ENCODE data around the gene MACF1. TPM values are rescaled to one million over a fixed set of nuclear protein-coding genes. Genes with fewer than 3 reads are reported as not detected.

Gene MACF1
- total RNA-seq, 1 experiment from 2014 or later = 189 TPM

GRCh38 chr1:39415553-39415952 is 211.1 kb downstream of the MACF1 start:
- Histone ChIP-seq H2AFZ (no peak overlapping the region), H3K27ac (no peak overlapping the region), H3K9me3 (ENCODE audit: insufficient read depth, low read depth) (no peaks in the 10 kb centered on the region), H3K9me2 (ENCODE audit: insufficient read depth) (no peaks in the 10 kb centered on the region), H3K4me2 (0 out of 2 replicates have a peak overlapping the region, but pooled peaks have one; percentile 2), H3K79me2 (ENCODE audit: low read depth) (peaks cover 57% of the 10 kb centered on the region), H3K36me3 (ENCODE audit: low read depth) (peaks cover 17% of the 10 kb centered on the region; the same call in 1 of the 2 replicates), H4K20me1 (ENCODE audit: insufficient read depth) (peaks cover 19% of the 10 kb centered on the region), H3K4me1 (replicated peaks; ENCODE audit: insufficient read depth) (peaks cover 33% of the 10 kb centered on the region), H3F3A (ENCODE audit: insufficient read depth, low read depth) (peaks cover 6% of the 10 kb centered on the region; the same call in 1 of the 2 replicates), H3K27me3 (ENCODE audit: insufficient read depth, low read depth) (no peaks in the 10 kb centered on the region), H3K4me3 (no peak overlapping the region)
- DNase-seq = no peak
- CTCF ChIA-PET = interaction anchor here (0.5 kb wide), 1 partner anchor 59 kb away, joined by 4 read pairs; no protein-coding TSS in a partner anchor
- BruUV-seq (replicated peaks) = no TSS peak
- no peak for TF ChIP-seq EZH2 (IDR thresholded peaks at IDR 0.05; ENCODE audit: low read depth)
- TF ChIP-seq, protein P1, sequence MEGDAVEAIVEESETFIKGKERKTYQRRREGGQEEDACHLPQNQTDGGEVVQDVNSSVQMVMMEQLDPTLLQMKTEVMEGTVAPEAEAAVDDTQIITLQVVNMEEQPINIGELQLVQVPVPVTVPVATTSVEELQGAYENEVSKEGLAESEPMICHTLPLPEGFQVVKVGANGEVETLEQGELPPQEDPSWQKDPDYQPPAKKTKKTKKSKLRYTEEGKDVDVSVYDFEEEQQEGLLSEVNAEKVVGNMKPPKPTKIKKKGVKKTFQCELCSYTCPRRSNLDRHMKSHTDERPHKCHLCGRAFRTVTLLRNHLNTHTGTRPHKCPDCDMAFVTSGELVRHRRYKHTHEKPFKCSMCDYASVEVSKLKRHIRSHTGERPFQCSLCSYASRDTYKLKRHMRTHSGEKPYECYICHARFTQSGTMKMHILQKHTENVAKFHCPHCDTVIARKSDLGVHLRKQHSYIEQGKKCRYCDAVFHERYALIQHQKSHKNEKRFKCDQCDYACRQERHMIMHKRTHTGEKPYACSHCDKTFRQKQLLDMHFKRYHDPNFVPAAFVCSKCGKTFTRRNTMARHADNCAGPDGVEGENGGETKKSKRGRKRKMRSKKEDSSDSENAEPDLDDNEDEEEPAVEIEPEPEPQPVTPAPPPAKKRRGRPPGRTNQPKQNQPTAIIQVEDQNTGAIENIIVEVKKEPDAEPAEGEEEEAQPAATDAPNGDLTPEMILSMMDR (conservative IDR thresholded peaks at IDR 0.05) = no peak
- intact Hi-C loops (cut with micrococcal nuclease; ENCODE audit: unreplicated experiment) = loop anchor here (10.0 kb wide), 1 partner anchor 61 kb away; no protein-coding TSS in a partner anchor
- POLR2A ChIA-PET (ENCODE audit: unreplicated experiment) = no interaction called here

DNA sequence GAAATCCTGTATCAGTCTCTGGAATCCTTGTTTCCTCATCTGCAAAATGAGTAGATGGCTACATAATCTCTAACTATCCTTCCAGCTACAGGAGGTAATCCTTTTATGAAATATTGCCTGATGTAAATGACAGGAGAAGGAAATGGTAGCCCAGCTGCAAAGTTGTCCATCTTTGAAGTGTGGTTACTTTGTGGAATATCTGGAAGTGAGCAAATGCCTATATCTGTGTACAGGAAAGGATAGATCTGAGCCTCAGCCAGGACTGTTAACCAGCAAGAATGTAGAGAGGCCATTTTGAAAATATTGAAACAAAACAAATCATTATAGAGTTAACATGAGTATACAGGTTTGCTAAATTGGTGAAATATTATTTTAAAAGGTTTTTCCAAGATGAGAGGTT is 212.1 kb downstream of the MACF1 start:
- BruUV-seq (replicated peaks) = no TSS peak
- peaks cover 48% of the 10 kb centered on the region for H3K79me2 ChIP-seq (ENCODE audit: low read depth)
- peaks cover 6% of the 10 kb centered on the region; the same call in 1 of the 2 replicates for H3F3A ChIP-seq (ENCODE audit: insufficient read depth, low read depth)
- DNase-seq = no peak
- H3K27ac ChIP-seq = no peak overlapping the region
- POLR2A ChIA-PET (ENCODE audit: unreplicated experiment) = no interaction called here
- TF ChIP-seq, protein P1 (conservative IDR thresholded peaks at IDR 0.05) = no peak
- no peak for TF ChIP-seq EZH2 (IDR thresholded peaks at IDR 0.05; ENCODE audit: low read depth)
- H3K9me3 ChIP-seq (ENCODE audit: insufficient read depth, low read depth) = no peaks in the 10 kb centered on the region
- CTCF ChIA-PET = no interaction called here
- no peaks in the 10 kb centered on the region for H3K27me3 ChIP-seq (ENCODE audit: insufficient read depth, low read depth)
- H3K36me3 ChIP-seq (ENCODE audit: low read depth) = peaks cover 17% of the 10 kb centered on the region; the same call in 1 of the 2 replicates
- no peaks in the 10 kb centered on the region for H3K9me2 ChIP-seq (ENCODE audit: insufficient read depth)
- H3K4me1 ChIP-seq (replicated peaks; ENCODE audit: insufficient read depth) = peaks cover 23% of the 10 kb centered on the region
- no peak overlapping the region for H2AFZ ChIP-seq
- H3K4me3 ChIP-seq = no peak overlapping the region
- intact Hi-C loops (cut with micrococcal nuclease; ENCODE audit: unreplicated experiment) = loop anchor here (10.0 kb wide), 1 partner anchor 62 kb away; no protein-coding TSS in a partner anchor
- peaks cover 12% of the 10 kb centered on the region for H4K20me1 ChIP-seq (ENCODE audit: insufficient read depth)
- H3K4me2 ChIP-seq = no peak overlapping the region

DNA sequence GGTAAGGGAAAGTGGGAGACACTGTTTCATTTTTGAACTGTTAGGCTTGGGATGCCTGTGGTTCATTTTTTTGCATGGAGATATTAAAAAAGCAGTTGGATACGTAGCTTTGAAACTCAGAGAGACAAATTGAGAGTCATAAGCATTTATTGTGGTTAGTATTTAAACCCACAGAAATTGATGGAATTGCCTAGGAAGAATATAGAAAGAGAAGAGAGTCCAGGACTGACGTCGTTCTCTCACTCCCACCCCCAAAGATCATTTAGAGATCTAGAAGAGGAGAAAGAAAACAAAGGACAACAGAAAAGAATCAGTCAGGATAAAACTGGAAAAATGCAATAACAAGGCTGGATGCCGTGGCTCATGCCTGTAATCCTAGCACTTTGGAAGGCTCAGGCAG is 213.7 kb downstream of the MACF1 start:
- peaks cover 4% of the 10 kb centered on the region; the same call in 1 of the 2 replicates for H4K20me1 ChIP-seq (ENCODE audit: insufficient read depth)
- ChIA-PET CTCF (no interaction called here), POLR2A (ENCODE audit: unreplicated experiment) (interaction anchor here (0.6 kb wide), 1 partner anchor 47 kb away, joined by 4 read pairs; no protein-coding TSS in a partner anchor)
- H3K9me2 ChIP-seq (ENCODE audit: insufficient read depth) = no peaks in the 10 kb centered on the region
- H2AFZ ChIP-seq = no peak overlapping the region
- BruUV-seq (replicated peaks) = no TSS peak
- no peaks in the 10 kb centered on the region for H3K27me3 ChIP-seq (ENCODE audit: insufficient read depth, low read depth)
- intact Hi-C loops (cut with micrococcal nuclease; ENCODE audit: unreplicated experiment) = loop anchor here (10.0 kb wide), 1 partner anchor 63 kb away; no protein-coding TSS in a partner anchor
- TF ChIP-seq EZH2 (IDR thresholded peaks at IDR 0.05; ENCODE audit: low read depth) = no peak
- TF ChIP-seq, protein P1 (conservative IDR thresholded peaks at IDR 0.05) = no peak
- H3F3A ChIP-seq (ENCODE audit: insufficient read depth, low read depth) = 0 out of 2 replicates have a peak, but pooled peaks cover 6% of the 10 kb centered on the region
- H3K9me3 ChIP-seq (ENCODE audit: insufficient read depth, low read depth) = no peaks in the 10 kb centered on the region
- DNase-seq = no peak
- peaks cover 20% of the 10 kb centered on the region; the same call in 1 of the 2 replicates for H3K36me3 ChIP-seq (ENCODE audit: low read depth)
- H3K4me3 ChIP-seq = no peak overlapping the region
- peaks cover 38% of the 10 kb centered on the region for H3K79me2 ChIP-seq (ENCODE audit: low read depth)
- H3K27ac ChIP-seq = no peak overlapping the region
- H3K4me1 ChIP-seq (replicated peaks; ENCODE audit: insufficient read depth) = peaks cover 13% of the 10 kb centered on the region
- H3K4me2 ChIP-seq = no peak overlapping the region

Data from PC-9 (cell line).